H1 (cell line): ENCODE results near the gene NFIA. TPM values are rescaled to one million over a fixed set of nuclear protein-coding genes. Genes with fewer than 3 reads are reported as not detected.

Source experiments
- CTCF ChIA-PET: fragments of 300-600 bp; sonication (Branson Sonifier 250); formaldehyde crosslinking; loops from one replicate; lab custom pipeline; 2021; ENCODE audit not compliant: partially characterized antibody; lab: Charles Lee
- POLR2A ChIA-PET: fragments of 300-600 bp; sonication (Branson Sonifier 250); formaldehyde crosslinking; loops from one replicate; lab custom pipeline; 2021; ENCODE audit warnings: inconsistent platforms; ENCODE audit not compliant: partially characterized antibody; lab: Charles Lee
- DNase-seq, 2 experiments: peaks; one replicate each; pipeline versions ENCODE4 v3.0.0 to v3.0.0-alpha.2; 2010 to 2022; ENCODE audit warnings: low spot score in 2 of 2, low read depth in 1 of 2, mixed read lengths in 1 of 2
- FAIRE-seq: peaks from 2 replicates; lab custom pipeline; 2011; peaks lifted over from hg19 to GRCh38; lab: Jason Lieb, UNC
- H2AFZ ChIP-seq: 2 replicates; pipeline ENCODE4 v1.8.1; 2012; ENCODE audit warnings: low read length, inconsistent platforms
- H2AK5ac ChIP-seq: 2 replicates; pipeline ENCODE4 v1.6.1; 2013; ENCODE audit warnings: low read depth, low read length
- H2BK120ac ChIP-seq: replicated peaks from 2 replicates; pipeline ENCODE3; 2013; ENCODE audit warnings: low read depth, low read length, inconsistent platforms
- H2BK12ac ChIP-seq: 2 replicates; pipeline ENCODE4 v1.6.1; 2013; ENCODE audit warnings: low read depth, low read length
- H2BK15ac ChIP-seq: 2 replicates; pipeline ENCODE4 v1.6.1; 2013; ENCODE audit warnings: low read length
- H2BK20ac ChIP-seq: 2 replicates; pipeline ENCODE4 v1.6.1; 2013; ENCODE audit warnings: low read length
- H2BK5ac ChIP-seq: 2 replicates; pipeline ENCODE4 v1.6.1; 2013; ENCODE audit warnings: low read depth, low read length
- H3K14ac ChIP-seq: 2 replicates; pipeline ENCODE4 v1.6.1; 2013; ENCODE audit warnings: inconsistent platforms; ENCODE audit not compliant: insufficient read length
- H3K18ac ChIP-seq: 2 replicates; pipeline ENCODE4 v1.6.1; 2013; ENCODE audit warnings: low read length; ENCODE audit errors: extremely low read depth
- H3K23ac ChIP-seq: 2 replicates; pipeline ENCODE4 v1.6.1; 2013; ENCODE audit warnings: inconsistent platforms; ENCODE audit not compliant: insufficient read length
- H3K23me2 ChIP-seq: 2 replicates; pipeline ENCODE4 v1.6.1; 2013; ENCODE audit warnings: low read depth, low read length
- H3K27ac ChIP-seq: 2 replicates; pipeline ENCODE4 v1.6.1; 2011; ENCODE audit warnings: low read depth, low read length, inconsistent platforms
- H3K27me3 ChIP-seq, 4 experiments: replicated peaks in 1 of 4; 1 replicate in 1 of 4; 2 replicates in 3 of 4; pipeline versions ENCODE4 v1.6.1 to v1.8.1; 2011 to 2013; ENCODE audit warnings: low read length in 3 of 4, mild to moderate bottlenecking in 3 of 4, inconsistent platforms in 2 of 4, mixed read lengths in 2 of 4, moderate library complexity in 1 of 4; ENCODE audit not compliant: control insufficient read depth in 3 of 4, insufficient read depth in 3 of 4; ENCODE audit errors: extremely low read depth in 1 of 4
- H3K36me3 ChIP-seq, 4 experiments: 2 replicates each; pipeline versions ENCODE4 v1.6.1 to v1.8.1; 2011 to 2013; ENCODE audit warnings: mild to moderate bottlenecking in 4 of 4, low read length in 3 of 4, moderate library complexity in 2 of 4, control low read depth in 1 of 4, inconsistent platforms in 1 of 4; ENCODE audit not compliant: insufficient read depth in 4 of 4, control insufficient read depth in 2 of 4
- H3K4ac ChIP-seq: replicated peaks from 2 replicates; pipeline ENCODE3; 2013; ENCODE audit warnings: low read length, low read depth, mixed read lengths, inconsistent platforms; ENCODE audit not compliant: insufficient read length
- H3K4me1 ChIP-seq, 4 experiments: replicated peaks in 1 of 4; 1 replicate in 1 of 4; 2 replicates in 3 of 4; pipeline versions ENCODE4 v1.6.1 to v1.8.1; 2011 to 2013; ENCODE audit warnings: low read length in 3 of 4, inconsistent platforms in 2 of 4, mixed read lengths in 1 of 4; ENCODE audit not compliant: insufficient read depth in 4 of 4, control insufficient read depth in 3 of 4
- H3K4me2 ChIP-seq, 2 experiments: 2 replicates each; pipeline versions ENCODE4 v1.6.1 to v1.8.1; 2011 to 2013; ENCODE audit warnings: low read depth in 2 of 2, low read length in 2 of 2, control low read depth in 1 of 2, inconsistent platforms in 1 of 2, mild to moderate bottlenecking in 1 of 2; ENCODE audit not compliant: insufficient read depth in 1 of 2
- H3K4me3 ChIP-seq, 4 experiments: fragments of 200-600, 300-600 bp in 1 of 4; sonication (generic), shearing (Covaris generic), sonication (Bioruptor Twin) in 1 of 4; 2 replicates each; pipeline versions ENCODE4 v1.5.1 to v1.8.1; 2011 to 2016; ENCODE audit warnings: low read length in 4 of 4, low read depth in 3 of 4, control low read depth in 2 of 4, inconsistent platforms in 2 of 4, mild to moderate bottlenecking in 2 of 4, mixed read lengths in 1 of 4, moderate library complexity in 1 of 4; ENCODE audit not compliant: insufficient read depth in 2 of 4; ENCODE audit errors: extremely low read depth in 1 of 4
- H3K56ac ChIP-seq: replicated peaks from 2 replicates; pipeline ENCODE3; 2013; ENCODE audit warnings: low read depth, mild to moderate bottlenecking, mixed read lengths, low read length, inconsistent platforms; ENCODE audit not compliant: insufficient read length
- H3K79me1 ChIP-seq: 2 replicates; pipeline ENCODE4 v1.6.1; 2013; ENCODE audit warnings: low read depth, low read length, control low read depth
- H3K79me2 ChIP-seq, 2 experiments: 2 replicates each; pipeline versions ENCODE4 v1.6.1 to v1.8.1; 2012 to 2013; ENCODE audit warnings: low read length in 2 of 2, mild to moderate bottlenecking in 2 of 2, inconsistent platforms in 1 of 2; ENCODE audit not compliant: insufficient read depth in 2 of 2, control insufficient read depth in 1 of 2
- H3K9ac ChIP-seq, 4 experiments: replicated peaks in 1 of 4; 1 replicate in 1 of 4; 2 replicates in 3 of 4; pipeline versions ENCODE4 v1.6.1 to v1.8.1; 2011 to 2013; ENCODE audit warnings: low read depth in 3 of 4, low read length in 3 of 4, control low read depth in 2 of 4, mild to moderate bottlenecking in 2 of 4, moderate library complexity in 2 of 4, inconsistent platforms in 1 of 4; ENCODE audit errors: extremely low read depth in 1 of 4
- H3K9me3 ChIP-seq, 2 experiments: 2 replicates each; pipeline versions ENCODE4 v1.6.1 to v1.8.1; 2012 to 2013; ENCODE audit warnings: mild to moderate bottlenecking in 2 of 2, moderate library complexity in 2 of 2, control low read depth in 1 of 2, inconsistent platforms in 1 of 2, low read depth in 1 of 2, low read length in 1 of 2, mixed read lengths in 1 of 2; ENCODE audit not compliant: insufficient read depth in 2 of 2
- H4K20me1 ChIP-seq, 2 experiments: replicated peaks in 1 of 2; 2 replicates each; pipeline versions ENCODE3 to v1.8.1; 2011 to 2013; ENCODE audit warnings: inconsistent platforms in 2 of 2, low read length in 2 of 2, mild to moderate bottlenecking in 1 of 2; ENCODE audit not compliant: insufficient read depth in 2 of 2, control insufficient read depth in 1 of 2
- H4K5ac ChIP-seq: 2 replicates; pipeline ENCODE4 v1.6.1; 2013; ENCODE audit warnings: low read length, low read depth, mixed read lengths, inconsistent platforms; ENCODE audit not compliant: insufficient read length
- H4K8ac ChIP-seq: 2 replicates; pipeline ENCODE4 v1.8.0; 2013; ENCODE audit warnings: mild to moderate bottlenecking, moderate library complexity, low read length, inconsistent platforms; ENCODE audit not compliant: insufficient read depth; ENCODE audit errors: extremely low read depth
- H4K91ac ChIP-seq: replicated peaks from 2 replicates; pipeline ENCODE3; 2013; ENCODE audit warnings: low read length, mixed read lengths, inconsistent platforms; ENCODE audit not compliant: insufficient read length
- RXRA ChIP-seq: IDR thresholded peaks from 2 replicates; pipeline ENCODE4 v1.6.1; 2011; ENCODE audit warnings: low read depth, mild to moderate bottlenecking, low read length, moderate library complexity; ENCODE audit not compliant: insufficient read depth
- WGBS, 2 experiments: shearing (Covaris generic) in 1 of 2; methylation state at CpG; one replicate each; pipeline versions ENCODE4 v1.1.6 to v1.1.7; 2013 to 2015; ENCODE audit warnings: low lambda C conversion rate in 2 of 2, mixed read lengths in 2 of 2, inconsistent platforms in 1 of 2, low coverage in 1 of 2, missing lambda C conversion rate in 1 of 2; ENCODE audit not compliant: insufficient replicate concordance in 2 of 2, insufficient coverage in 1 of 2, insufficient read length in 1 of 2; ENCODE audit errors: extremely low coverage in 1 of 2, missing lambda C conversion rate in 1 of 2; 5-methylcytosine and 5-hydroxymethylcytosine counted together
- polyA plus RNA-seq, 7 experiments: library from polyadenylated mRNA; depleted of rRNA in 3 of 7; stranded (reverse) in 5 of 7; unstranded in 2 of 7; fragments of >200 nt in 5 of 7; fragments of 200-250 nt in 2 of 7; gene quantifications; 1 replicate in 5 of 7; 2 replicates in 1 of 7; 4 replicates in 1 of 7; pipeline versions ENCODE4 v1.2.1 to v1.2.3, GENCODE V29; 2011 to 2013; ENCODE audit warnings: missing spikeins in 2 of 7, mixed read lengths in 2 of 7
- total RNA-seq: library from RNA; stranded (reverse); fragmentation: NEBNext Ultra II Directional; extraction: Animal tissue kit (Norgen Biotek cat#: 25700); gene quantifications from 2 replicates; pipeline ENCODE4 v1.2.1, GENCODE V29; 2021

The NFIA gene
- total and polyA plus RNA-seq, 2 of the 8 experiments (the other 6 are each of a cell fraction or from before 2014, with no cell fraction given): 1.8 to 2.3 TPM

GRCh38 chr1:61330018-61330417 is 247.7 kb downstream of the NFIA start:
- H3K79me2 ChIP-seq: no peaks in the 10 kb centered on the region
- 94% methylated on average over 5 of the region's 5 CpGs; no CpG with 5 or more reads in 1 of the 2 experiments for WGBS, 2 experiments
- no peak overlapping the region for H3K23ac ChIP-seq
- no peaks in the 10 kb centered on the region for H4K20me1 ChIP-seq
- no peak overlapping the region for H3K4me3 ChIP-seq
- no peak overlapping the region for H4K8ac ChIP-seq
- DNase-seq: no peak
- CTCF ChIA-PET: no interaction called here
- H2AK5ac ChIP-seq: no peak overlapping the region
- H3K4me2 ChIP-seq: no peak overlapping the region
- H3K27ac ChIP-seq: no peak overlapping the region
- no peak overlapping the region for H3K14ac ChIP-seq
- H2BK15ac ChIP-seq: no peak overlapping the region
- no peak overlapping the region for H2AFZ ChIP-seq
- no peaks in the 10 kb centered on the region for H3K23me2 ChIP-seq
- no peak overlapping the region for H2BK20ac ChIP-seq
- H3K9ac ChIP-seq: no peak overlapping the region
- H3K56ac ChIP-seq: no peak overlapping the region
- H4K91ac ChIP-seq: no peak overlapping the region
- no peak overlapping the region for H2BK12ac ChIP-seq
- POLR2A ChIA-PET: no interaction called here
- no peak for TF ChIP-seq RXRA
- FAIRE-seq: no peak
- no peak overlapping the region for H3K18ac ChIP-seq
- no peaks in the 10 kb centered on the region for H3K36me3 ChIP-seq
- H3K9me3 ChIP-seq: no peaks in the 10 kb centered on the region
- H3K79me1 ChIP-seq: no peaks in the 10 kb centered on the region
- no peak overlapping the region for H2BK120ac ChIP-seq
- H4K5ac ChIP-seq: no peak overlapping the region
- H3K27me3 ChIP-seq: no peaks in the 10 kb centered on the region
- H3K4ac ChIP-seq: no peak overlapping the region
- H2BK5ac ChIP-seq: no peak overlapping the region
- H3K4me1 ChIP-seq: peaks cover 0 to 2% (median 0%) of the 10 kb centered on the region in 4 experiments; a peak in 1 of 7 replicates
